Ishikawa (cell line): Measurements from ENCODE around the gene LRP1.

Experiments used
- CEBPB ChIP-seq: IDR thresholded peaks from 2 replicates; pipeline ENCODE4 v1.6.1; 2012
- CREB1 ChIP-seq: IDR thresholded peaks from 2 replicates; pipeline ENCODE4 v1.6.1; 2012; ENCODE audit warnings: low read depth
- EGR1 ChIP-seq: IDR thresholded peaks from 2 replicates; pipeline ENCODE4 v1.6.1; 2012
- EP300 ChIP-seq: IDR thresholded peaks from 2 replicates; pipeline ENCODE4 v1.6.1; 2012; ENCODE audit warnings: borderline replicate concordance
- FOXM1 ChIP-seq: IDR thresholded peaks from 2 replicates; pipeline ENCODE4 v1.6.1; 2012; ENCODE audit warnings: low read depth, borderline replicate concordance
- MAX ChIP-seq: IDR thresholded peaks from 2 replicates; pipeline ENCODE4 v1.6.1; 2012
- NFIC ChIP-seq: IDR thresholded peaks from 2 replicates; pipeline ENCODE4 v1.6.1; 2012
- RAD21 ChIP-seq: IDR thresholded peaks from 2 replicates; pipeline ENCODE4 v1.6.1; 2012; ENCODE audit warnings: low read depth
- REST ChIP-seq: IDR thresholded peaks from 2 replicates; pipeline ENCODE4 v1.6.1; 2012; ENCODE audit warnings: low read depth, mild to moderate bottlenecking
- TAF1 ChIP-seq: IDR thresholded peaks from 2 replicates; pipeline ENCODE4 v1.6.1; 2012; ENCODE audit warnings: low read depth, mild to moderate bottlenecking
- TCF12 ChIP-seq: IDR thresholded peaks from 2 replicates; pipeline ENCODE4 v1.6.1; 2012; ENCODE audit warnings: low read depth
- TEAD4 ChIP-seq: IDR thresholded peaks from 2 replicates; pipeline ENCODE4 v1.6.1; 2012
- USF1 ChIP-seq: IDR thresholded peaks from 2 replicates; pipeline ENCODE4 v1.6.1; 2012
- YY1 ChIP-seq: IDR thresholded peaks from 2 replicates; pipeline ENCODE4 v1.6.1; 2012; ENCODE audit warnings: low read depth
- ZBTB7A ChIP-seq: IDR thresholded peaks from 2 replicates; pipeline ENCODE4 v1.6.1; 2012; ENCODE audit warnings: low read depth

The LRP1 gene

GRCh38 chr12:57227315-57228115 is 99.2 kb downstream of the LRP1 start:
- TF ChIP-seq CEBPB (no peak), NFIC (no peak), ZBTB7A (no peak), MAX (no peak), EGR1 (no peak), YY1 (no peak), FOXM1 (no peak), EP300 (no peak), TCF12 (no peak), RAD21 (no peak), TAF1 (no peak)

GRCh38 chr12:57229046-57229633 is 100.9 kb downstream of the LRP1 start:
- TF ChIP-seq TCF12 (no peak), TAF1 (no peak), EGR1 (peak; percentile 21; the same call in 1 of the 2 replicates), YY1 (no peak), USF1 (no peak), MAX (no peak), REST (no peak)

GRCh38 chr12:57229634-57230380 is 101.5 kb downstream of the LRP1 start, which contains the start of gene SHMT2:
Gene SHMT2, plus strand, starts transcription at chr12:57229711. Its CDS starts 68 bp downstream, at chr12:57229779.
- no peak for TF ChIP-seq CREB1
- no peak; the same call in 1 of the 2 replicates for TF ChIP-seq YY1
- peak; percentile 86 for TF ChIP-seq TAF1
- peak; percentile 18; the same call in 1 of the 2 replicates for TF ChIP-seq EGR1
- peak; percentile 26; the same call in 1 of the 2 replicates for TF ChIP-seq NFIC
- TF ChIP-seq ZBTB7A: 0 out of 2 replicates have a peak, but pooled peaks have one; percentile 26
- TF ChIP-seq EP300: peak; percentile 23; the same call in 1 of the 2 replicates
- peak; percentile 39 for TF ChIP-seq TCF12
- TF ChIP-seq RAD21: no peak
- no peak for TF ChIP-seq FOXM1
- TF ChIP-seq MAX: peak; percentile 97
- peak; percentile 87 for TF ChIP-seq CEBPB
- peak; percentile 87 for TF ChIP-seq USF1
- no peak for TF ChIP-seq REST
- 0 out of 2 replicates have a peak, but pooled peaks have one; percentile 35 for TF ChIP-seq TEAD4

GRCh38 chr12:57230381-57231155 is 102.3 kb downstream of the LRP1 start:
- TF ChIP-seq CREB1 (no peak), EGR1 (no peak), EP300 (no peak), RAD21 (no peak), NFIC (no peak), MAX (no peak), REST (no peak), FOXM1 (no peak), TEAD4 (no peak), YY1 (no peak), USF1 (no peak), CEBPB (no peak), ZBTB7A (no peak; the same call in 1 of the 2 replicates), TCF12 (no peak), TAF1 (no peak)
